GM12891 (cell line): ENCODE data around the gene PHC3.

Experiments
- PAX5 ChIP-seq: IDR thresholded peaks from 2 replicates; pipeline ENCODE4 v1.6.1; 2011; ENCODE audit warnings: low read length, moderate library complexity, mild to moderate bottlenecking; ENCODE audit not compliant: insufficient read depth, severe bottlenecking
- POLR2A ChIP-seq: IDR thresholded peaks from 2 replicates; pipeline ENCODE4 v1.6.1; 2011; ENCODE audit warnings: low read depth, low read length, control low read depth
- POLR2AphosphoS5 ChIP-seq: IDR thresholded peaks from 2 replicates; pipeline ENCODE4 v1.6.1; 2011; ENCODE audit warnings: low read depth, low read length, control low read depth
- SPI1 ChIP-seq: IDR thresholded peaks from 2 replicates; pipeline ENCODE4 v1.6.1; 2011; ENCODE audit warnings: low read depth, low read length, control low read depth
- TAF1 ChIP-seq: IDR thresholded peaks from 2 replicates; pipeline ENCODE4 v1.6.1; 2011; ENCODE audit warnings: low read depth, low read length, control low read depth

GRCh38 chr3:170079536-170080165 is 101.9 kb downstream of the PHC3 start:
- no peak for TF ChIP-seq POLR2A
- TF ChIP-seq TAF1, result no peak
- TF ChIP-seq POLR2AphosphoS5, result no peak
- TF ChIP-seq PAX5, result no peak
- no peak for TF ChIP-seq SPI1
